DOHH2 (cell line): Measurements from ENCODE around the gene NANOGP8.

Source experiments
- H3F3A ChIP-seq: fragments of 200-600 bp; sonication (generic), shearing (Covaris generic); 2 replicates; pipeline ENCODE4 v1.6.0; 2016; ENCODE audit warnings: antibody characterized with exemption, mild to moderate bottlenecking; ENCODE audit not compliant: control insufficient read depth, insufficient read depth
- H3K27ac ChIP-seq: fragments of 200-600 bp; sonication (generic); 2 replicates; pipeline ENCODE4 v1.5.1; 2014; ENCODE audit warnings: low read depth, mild to moderate bottlenecking, low read length, moderate library complexity
- H3K27me3 ChIP-seq: fragments of 200-600 bp; sonication (generic); 2 replicates; pipeline ENCODE4 v1.6.1; 2014; ENCODE audit warnings: mild to moderate bottlenecking, low read length, mixed read lengths; ENCODE audit not compliant: control insufficient read depth
- H3K36me3 ChIP-seq: fragments of 200-600 bp; sonication (generic); 2 replicates; pipeline ENCODE4 v1.6.1; 2014; ENCODE audit warnings: mild to moderate bottlenecking, low read length, moderate library complexity, mixed read lengths; ENCODE audit not compliant: control insufficient read depth
- H3K4me1 ChIP-seq: fragments of 200-600 bp; sonication (generic); 2 replicates; pipeline ENCODE4 v1.6.1; 2014; ENCODE audit warnings: mild to moderate bottlenecking, low read length, mixed read lengths; ENCODE audit not compliant: control insufficient read depth
- H3K4me2 ChIP-seq: fragments of 200-600 bp; sonication (generic); 2 replicates; pipeline ENCODE4 v1.6.0; 2014; ENCODE audit warnings: mild to moderate bottlenecking, low read length, moderate library complexity
- H3K4me3 ChIP-seq: fragments of 200-600 bp; sonication (generic); 2 replicates; pipeline ENCODE4 v1.5.1; 2014; ENCODE audit warnings: mild to moderate bottlenecking, low read length, mixed read lengths
- H3K79me2 ChIP-seq: fragments of 200-600 bp; sonication (generic); 2 replicates; pipeline ENCODE4 v1.6.1; 2014; ENCODE audit warnings: mild to moderate bottlenecking, low read length, mixed read lengths; ENCODE audit not compliant: control insufficient read depth
- H3K9me2 ChIP-seq: fragments of 200-600 bp; sonication (generic); replicated peaks from 2 replicates; pipeline ENCODE4 v1.6.1; 2014; ENCODE audit warnings: mild to moderate bottlenecking, low read length, mixed read lengths; ENCODE audit not compliant: control insufficient read depth
- H3K9me3 ChIP-seq: fragments of 200-600 bp; sonication (generic); 2 replicates; pipeline ENCODE4 v1.6.1; 2014; ENCODE audit warnings: antibody characterized with exemption, low read length, mixed read lengths; ENCODE audit not compliant: control insufficient read depth, insufficient read depth
- H4K20me1 ChIP-seq: fragments of 200-600 bp; sonication (generic); 2 replicates; pipeline ENCODE4 v1.6.0; 2014; ENCODE audit warnings: low read depth, mild to moderate bottlenecking, antibody characterized with exemption, low read length, moderate library complexity; ENCODE audit not compliant: control insufficient read depth, insufficient read depth
- EZH2phosphoT487 ChIP-seq: fragments of 200-600 bp; sonication (generic); IDR thresholded peaks from 2 replicates; pipeline ENCODE4 v1.6.1; 2017; ENCODE audit warnings: borderline replicate concordance, mild to moderate bottlenecking, antibody characterized with exemption, low read length, moderate library complexity, mixed read lengths
- TF ChIP-seq, protein P1 (sequence below): fragments of 200-600 bp; sonication (generic); IDR thresholded peaks from one replicate; pipeline ENCODE4 v1.5.1; 2014; ENCODE audit warnings: antibody characterized with exemption, mild to moderate bottlenecking, low read depth, low read length; ENCODE audit not compliant: poor library complexity, severe bottlenecking

NANOGP8 gene

GRCh38 chr15:35111861-35112260 lies 26.8 kb upstream of the NANOGP8 start:
- Histone ChIP-seq H3K9me3 (no peaks in the 10 kb centered on the region), H4K20me1 (no peaks in the 10 kb centered on the region), H3K9me2 (no peaks in the 10 kb centered on the region), H3K27ac (no peak overlapping the region), H3K4me1 (no peaks in the 10 kb centered on the region), H3K79me2 (no peaks in the 10 kb centered on the region), H3F3A (no peaks in the 10 kb centered on the region), H3K4me2 (no peak overlapping the region), H3K36me3 (no peaks in the 10 kb centered on the region), H3K4me3 (no peak overlapping the region), H3K27me3 (peaks cover 3% of the 10 kb centered on the region; the same call in 1 of the 2 replicates)
- no peak for TF ChIP-seq EZH2phosphoT487
- TF ChIP-seq, protein P1, sequence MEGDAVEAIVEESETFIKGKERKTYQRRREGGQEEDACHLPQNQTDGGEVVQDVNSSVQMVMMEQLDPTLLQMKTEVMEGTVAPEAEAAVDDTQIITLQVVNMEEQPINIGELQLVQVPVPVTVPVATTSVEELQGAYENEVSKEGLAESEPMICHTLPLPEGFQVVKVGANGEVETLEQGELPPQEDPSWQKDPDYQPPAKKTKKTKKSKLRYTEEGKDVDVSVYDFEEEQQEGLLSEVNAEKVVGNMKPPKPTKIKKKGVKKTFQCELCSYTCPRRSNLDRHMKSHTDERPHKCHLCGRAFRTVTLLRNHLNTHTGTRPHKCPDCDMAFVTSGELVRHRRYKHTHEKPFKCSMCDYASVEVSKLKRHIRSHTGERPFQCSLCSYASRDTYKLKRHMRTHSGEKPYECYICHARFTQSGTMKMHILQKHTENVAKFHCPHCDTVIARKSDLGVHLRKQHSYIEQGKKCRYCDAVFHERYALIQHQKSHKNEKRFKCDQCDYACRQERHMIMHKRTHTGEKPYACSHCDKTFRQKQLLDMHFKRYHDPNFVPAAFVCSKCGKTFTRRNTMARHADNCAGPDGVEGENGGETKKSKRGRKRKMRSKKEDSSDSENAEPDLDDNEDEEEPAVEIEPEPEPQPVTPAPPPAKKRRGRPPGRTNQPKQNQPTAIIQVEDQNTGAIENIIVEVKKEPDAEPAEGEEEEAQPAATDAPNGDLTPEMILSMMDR = no peak

DNA sequence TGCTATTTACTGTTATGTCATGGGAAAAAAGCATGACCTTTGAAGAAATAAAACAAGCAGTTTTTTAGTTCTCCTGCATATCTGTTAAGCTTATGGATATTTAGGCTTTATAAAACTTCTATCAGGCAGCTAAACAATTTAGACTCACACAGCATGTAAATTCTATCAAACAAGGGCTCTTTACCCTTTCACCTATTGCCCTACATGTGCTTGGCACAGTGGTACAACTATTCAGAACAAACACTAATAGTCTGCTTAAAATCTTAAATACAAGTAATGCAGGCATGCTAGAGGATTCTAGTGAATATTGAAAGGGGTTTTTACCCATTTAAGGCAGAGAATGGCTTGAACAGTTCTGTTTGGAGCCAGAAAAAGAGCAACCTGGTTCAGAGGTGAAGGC lies 23.4 kb upstream of the NANOGP8 start:
- no peaks in the 10 kb centered on the region for H4K20me1 ChIP-seq
- no peaks in the 10 kb centered on the region for H3K9me2 ChIP-seq
- H3F3A ChIP-seq = no peaks in the 10 kb centered on the region
- H3K27me3 ChIP-seq = peaks cover 3% of the 10 kb centered on the region; the same call in 1 of the 2 replicates
- H3K4me2 ChIP-seq = no peak overlapping the region
- no peak overlapping the region for H3K27ac ChIP-seq
- H3K9me3 ChIP-seq = no peaks in the 10 kb centered on the region
- no peak overlapping the region for H3K4me3 ChIP-seq
- no peaks in the 10 kb centered on the region for H3K4me1 ChIP-seq
- no peaks in the 10 kb centered on the region for H3K36me3 ChIP-seq
- H3K79me2 ChIP-seq = no peaks in the 10 kb centered on the region
- TF ChIP-seq, protein P1 = no peak
- TF ChIP-seq EZH2phosphoT487 = no peak

- TF ChIP-seq, protein P1 = no peak
- TF ChIP-seq EZH2phosphoT487 = no peak
- Histone ChIP-seq H3K4me3 (no peak overlapping the region), H3K4me1 (no peaks in the 10 kb centered on the region), H3K27me3 (peaks cover 3% of the 10 kb centered on the region; the same call in 1 of the 2 replicates), H3F3A (no peaks in the 10 kb centered on the region), H3K9me3 (no peaks in the 10 kb centered on the region), H3K9me2 (no peaks in the 10 kb centered on the region), H3K27ac (no peak overlapping the region), H3K36me3 (no peaks in the 10 kb centered on the region), H3K79me2 (no peaks in the 10 kb centered on the region), H3K4me2 (no peak overlapping the region), H4K20me1 (no peaks in the 10 kb centered on the region)
Observed at GRCh38 chr15:35107561-35107960, 22.5 kb upstream of the NANOGP8 start.

DNA sequence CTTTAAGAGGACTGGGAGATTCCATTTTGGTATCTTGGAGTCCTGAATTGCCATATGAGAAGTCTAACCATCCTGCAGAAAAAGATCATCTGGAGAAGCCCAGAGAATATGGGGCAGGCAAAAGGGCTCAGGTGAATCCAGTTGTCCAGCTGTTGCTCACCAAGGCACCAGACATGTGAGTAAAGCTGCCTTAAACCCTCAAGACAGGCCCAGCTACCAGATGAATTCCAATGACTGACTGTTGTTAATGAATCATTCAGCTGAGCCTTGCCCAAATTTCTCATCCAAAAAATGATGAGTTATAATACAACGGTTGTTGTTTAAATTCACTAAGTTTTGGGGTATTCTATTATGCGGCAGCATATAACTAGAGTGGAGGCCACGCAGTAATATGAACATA lies 22.0 kb upstream of the NANOGP8 start:
- TF ChIP-seq, protein P1 = no peak
- no peak for TF ChIP-seq EZH2phosphoT487
- no peaks in the 10 kb centered on the region for H3K4me1 ChIP-seq
- no peaks in the 10 kb centered on the region for H3K9me3 ChIP-seq
- no peaks in the 10 kb centered on the region for H3F3A ChIP-seq
- H4K20me1 ChIP-seq = no peaks in the 10 kb centered on the region
- H3K9me2 ChIP-seq = no peaks in the 10 kb centered on the region
- H3K79me2 ChIP-seq = no peaks in the 10 kb centered on the region
- H3K27me3 ChIP-seq = peaks cover 3% of the 10 kb centered on the region; the same call in 1 of the 2 replicates
- H3K4me2 ChIP-seq = no peak overlapping the region
- H3K27ac ChIP-seq = no peak overlapping the region
- H3K36me3 ChIP-seq = no peaks in the 10 kb centered on the region
- no peak overlapping the region for H3K4me3 ChIP-seq
